Coronary artery (tissue), 2 donors: Measurements from ENCODE around the gene CRYL1.

ENCODE experiments used
- DNase-seq: peaks from one replicate; pipeline ENCODE4 v3.0.0-alpha.2; 2017; ENCODE audit warnings: low spot score
- H3K27ac ChIP-seq, 2 donors: fragments of 200-600 bp; sonication (generic); one replicate each; pipeline ENCODE4 v1.5.1; 2016 to 2019
- H3K4me3 ChIP-seq: fragments of 200-600 bp; sonication (generic); 2 replicates; pipeline ENCODE4 v1.5.1; 2016; ENCODE audit warnings: mild to moderate bottlenecking, moderate library complexity
- CTCF ChIP-seq: fragments of 200-600 bp; sonication (generic); IDR thresholded peaks from one replicate; pipeline ENCODE4 v1.5.1; 2019; ENCODE audit warnings: antibody characterized with exemption

The CRYL1 gene

GRCh38 chr13:20466371-20466770 lies 59.3 kb downstream of the CRYL1 start:
- no peak overlapping the region for H3K4me3 ChIP-seq
- TF ChIP-seq CTCF, result no peak
- no peak for DNase-seq
- no peak overlapping the region for H3K27ac ChIP-seq

GRCh38 chr13:20465218-20465879 lies 60.3 kb downstream of the CRYL1 start:
- no peak overlapping the region for H3K27ac ChIP-seq
- no peak for TF ChIP-seq CTCF
- no peak overlapping the region for H3K4me3 ChIP-seq
- DNase-seq, result no peak

- Histone ChIP-seq H3K27ac (no peak overlapping the region), H3K4me3 (no peak overlapping the region)
- no peak for TF ChIP-seq CTCF
- DNase-seq, result no peak
Measured at GRCh38 chr13:20462921-20463320, 62.7 kb downstream of the CRYL1 start.

GRCh38 chr13:20462533-20462915 lies 63.1 kb downstream of the CRYL1 start:
- H3K27ac ChIP-seq, result no peak overlapping the region
- no peak overlapping the region for H3K4me3 ChIP-seq
- DNase-seq, result no peak
- TF ChIP-seq CTCF, result no peak

GRCh38 chr13:20461860-20462532 lies 63.7 kb downstream of the CRYL1 start:
- no peak for TF ChIP-seq CTCF
- no peak overlapping the region for H3K27ac ChIP-seq

GRCh38 chr13:20461481-20461859 lies 64.2 kb downstream of the CRYL1 start:
- no peak for TF ChIP-seq CTCF
- DNase-seq, result no peak
- H3K4me3 ChIP-seq, result no peak overlapping the region
- no peak overlapping the region for H3K27ac ChIP-seq

More at GRCh38 chr13:20461860-20462532, 63.7 kb downstream of the CRYL1 start:
- no peak overlapping the region for H3K4me3 ChIP-seq
- no peak for DNase-seq

- Histone ChIP-seq H3K27ac (no peak overlapping the region), H3K4me3 (no peak overlapping the region)
- no peak for DNase-seq
- no peak for TF ChIP-seq CTCF
Measured at GRCh38 chr13:20460761-20461160, 64.9 kb downstream of the CRYL1 start.
